Stimulated activated memory B cell treated with anti-CD40 and anti-IgM and Interleukin-4, amounts not matched to agents 10 μg/mL and 1 μg/mL and 100 μg/mL, for 72 hours (primary cell): ENCODE measurements around the gene PPM1E.
"Not testable (repeated sequence)": the region's sequence is repeated elsewhere in the genome, so short reads cannot be mapped to it uniquely, and the experiment has no call there.

ENCODE experiments used
- ATAC-seq: fragments of 150-1000 bp; cut with Tn5 transposase; 2 replicates; pipeline ENCODE4 v1.10.0; 2021
- H3K27ac Mint-ChIP-seq: one replicate; pipeline ENCODE4 v1.8.0; 2022; ENCODE audit warnings: mild to moderate bottlenecking, mixed read lengths
- H3K27me3 Mint-ChIP-seq: one replicate; pipeline ENCODE4 v1.8.0; 2022; ENCODE audit warnings: mixed read lengths
- H3K36me3 Mint-ChIP-seq: one replicate; pipeline ENCODE4 v1.8.0; 2022; ENCODE audit warnings: mixed read lengths
- H3K4me1 Mint-ChIP-seq: one replicate; pipeline ENCODE4 v1.8.0; 2022; ENCODE audit warnings: mixed read lengths
- H3K4me3 Mint-ChIP-seq: one replicate; pipeline ENCODE4 v1.8.0; 2022; ENCODE audit warnings: mild to moderate bottlenecking, moderate library complexity, mixed read lengths
- H3K9me3 Mint-ChIP-seq: one replicate; pipeline ENCODE4 v1.8.0; 2022; ENCODE audit warnings: mixed read lengths

The PPM1E gene

GRCh38 chr17:58850106-58850505, 94.5 kb downstream of the PPM1E start:
- peaks cover 27% of the 10 kb centered on the region for H3K27me3 Mint-ChIP-seq
- not testable (repeated sequence) for H3K36me3 Mint-ChIP-seq, H3K27ac Mint-ChIP-seq, H3K4me3 Mint-ChIP-seq, ATAC-seq, H3K4me1 Mint-ChIP-seq, H3K9me3 Mint-ChIP-seq

DNA sequence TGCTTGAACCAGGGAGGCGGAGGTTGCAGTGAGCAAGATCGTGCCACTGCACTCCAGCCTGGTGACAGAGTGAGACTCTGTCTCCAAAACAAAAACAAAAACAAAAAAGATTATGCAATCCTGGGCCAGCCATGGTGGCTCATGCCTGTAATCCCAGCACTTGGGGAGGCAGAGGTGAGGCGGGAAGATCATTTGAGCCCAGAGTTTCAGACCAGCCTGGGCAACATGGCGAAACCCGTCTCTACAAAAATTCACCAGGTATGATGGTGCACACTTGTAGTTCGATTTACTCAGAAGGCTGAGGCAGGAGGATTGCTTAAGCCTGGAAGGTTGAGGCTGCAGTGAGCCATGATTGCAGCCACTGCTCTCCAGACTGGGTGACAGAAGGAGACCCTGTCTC, 109.6 kb downstream of the PPM1E start:
- H3K4me3 Mint-ChIP-seq = no peak overlapping the region
- H3K4me1 Mint-ChIP-seq = no peaks in the 10 kb centered on the region
- no peak overlapping the region for H3K27ac Mint-ChIP-seq
- no peak for ATAC-seq
- no peaks in the 10 kb centered on the region for H3K9me3 Mint-ChIP-seq
- H3K36me3 Mint-ChIP-seq = no peaks in the 10 kb centered on the region
- H3K27me3 Mint-ChIP-seq = peaks cover 15% of the 10 kb centered on the region

DNA sequence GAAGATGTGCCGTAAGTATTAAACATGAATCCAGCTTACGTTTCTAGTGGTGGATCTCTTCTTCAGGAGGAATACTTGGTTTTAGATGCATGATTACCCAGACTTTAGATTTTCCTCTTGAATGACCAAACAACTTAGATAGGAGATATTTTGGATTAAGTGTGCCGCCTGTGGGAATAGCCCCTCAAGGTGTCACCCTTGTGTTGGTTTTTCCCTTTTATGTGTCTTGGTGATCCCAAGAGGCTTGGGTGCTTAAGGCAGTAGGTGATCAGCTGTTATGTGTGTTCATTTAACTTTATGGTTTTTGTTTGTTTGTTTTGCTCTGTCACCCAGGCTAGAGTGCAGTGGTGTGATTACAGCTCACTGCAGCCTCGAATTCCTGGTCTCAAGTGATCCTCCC, 115.1 kb downstream of the PPM1E start:
- Mint-ChIP-seq H3K4me1 (peaks cover 8% of the 10 kb centered on the region), H3K36me3 (no peaks in the 10 kb centered on the region), H3K27me3 (no peaks in the 10 kb centered on the region), H3K9me3 (no peaks in the 10 kb centered on the region), H3K27ac (no peak overlapping the region), H3K4me3 (no peak overlapping the region)
- no peak for ATAC-seq

- no peaks in the 10 kb centered on the region for H3K27me3 Mint-ChIP-seq
- H3K36me3 Mint-ChIP-seq = no peaks in the 10 kb centered on the region
- H3K9me3 Mint-ChIP-seq = no peaks in the 10 kb centered on the region
- H3K4me1 Mint-ChIP-seq = peaks cover 8% of the 10 kb centered on the region
- no peak overlapping the region for H3K4me3 Mint-ChIP-seq
- ATAC-seq = no peak
- no peak overlapping the region for H3K27ac Mint-ChIP-seq
These were observed 118.3 kb downstream of the PPM1E start for GRCh38 chr17:58873926-58874325.

- Mint-ChIP-seq H3K27ac (no peak overlapping the region), H3K4me1 (peaks cover 8% of the 10 kb centered on the region), H3K27me3 (no peaks in the 10 kb centered on the region), H3K9me3 (no peaks in the 10 kb centered on the region), H3K36me3 (no peaks in the 10 kb centered on the region), H3K4me3 (no peak overlapping the region)
- ATAC-seq = no peak
These were observed 119.6 kb downstream of the PPM1E start for GRCh38 chr17:58875261-58875660.

DNA sequence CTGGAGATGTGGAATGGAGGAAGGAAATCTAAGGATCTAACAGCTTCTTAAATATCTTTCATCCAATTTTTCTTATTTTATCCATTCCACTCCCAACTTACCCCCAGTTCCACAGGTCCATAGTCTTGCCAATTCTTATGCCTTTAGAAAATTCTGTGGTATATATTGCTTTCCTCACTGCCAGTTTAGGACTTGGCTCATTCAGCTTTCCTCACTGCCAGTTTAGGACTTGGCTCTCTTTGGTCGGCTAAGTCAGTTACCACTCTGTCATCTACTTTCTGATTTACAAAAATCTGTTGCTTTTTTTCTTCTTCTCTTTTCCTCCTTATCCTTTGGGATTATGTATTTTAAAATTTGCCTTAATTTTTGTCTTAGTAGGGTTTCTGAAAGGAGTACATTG, 128.5 kb downstream of the PPM1E start:
- ATAC-seq = no peak
- H3K27me3 Mint-ChIP-seq = peaks cover 33% of the 10 kb centered on the region
- no peak overlapping the region for H3K4me3 Mint-ChIP-seq
- H3K27ac Mint-ChIP-seq = no peak overlapping the region
- H3K36me3 Mint-ChIP-seq = no peaks in the 10 kb centered on the region
- no peaks in the 10 kb centered on the region for H3K4me1 Mint-ChIP-seq
- H3K9me3 Mint-ChIP-seq = no peaks in the 10 kb centered on the region

DNA sequence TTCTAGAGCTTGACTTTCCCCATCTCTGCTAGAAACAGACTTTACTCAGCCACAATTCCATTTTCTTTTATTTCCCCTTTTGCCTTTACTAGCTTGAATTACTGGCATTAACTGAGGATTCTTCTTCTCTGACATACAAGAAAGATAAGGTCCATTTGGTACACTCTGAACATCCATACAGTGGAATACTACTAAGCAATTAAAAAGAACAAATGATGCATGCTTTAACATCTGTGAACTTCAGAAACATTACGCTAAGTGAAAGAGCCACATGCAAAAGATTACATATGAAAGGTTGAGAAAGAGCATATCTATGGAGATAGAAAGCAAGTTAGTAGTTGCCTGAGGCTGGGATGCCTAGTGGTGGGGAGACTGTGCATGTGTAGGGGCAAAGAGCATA, 130.9 kb downstream of the PPM1E start:
- ATAC-seq = no peak
- Mint-ChIP-seq H3K36me3 (no peaks in the 10 kb centered on the region), H3K27ac (no peak overlapping the region), H3K9me3 (peaks cover 3% of the 10 kb centered on the region), H3K4me1 (no peaks in the 10 kb centered on the region), H3K4me3 (no peak overlapping the region), H3K27me3 (peaks cover 43% of the 10 kb centered on the region)

GRCh38 chr17:58889928-58890327, 134.3 kb downstream of the PPM1E start:
- H3K4me3 Mint-ChIP-seq = no peak overlapping the region
- H3K27ac Mint-ChIP-seq = no peak overlapping the region
- H3K9me3 Mint-ChIP-seq = peaks cover 3% of the 10 kb centered on the region
- peaks cover 33% of the 10 kb centered on the region for H3K27me3 Mint-ChIP-seq
- no peak for ATAC-seq
- H3K36me3 Mint-ChIP-seq = no peaks in the 10 kb centered on the region
- no peaks in the 10 kb centered on the region for H3K4me1 Mint-ChIP-seq

GRCh38 chr17:58899191-58899590, 143.5 kb downstream of the PPM1E start:
- Mint-ChIP-seq H3K27me3 (no peaks in the 10 kb centered on the region), H3K9me3 (no peaks in the 10 kb centered on the region), H3K36me3 (no peaks in the 10 kb centered on the region), H3K4me3 (no peak overlapping the region), H3K4me1 (no peaks in the 10 kb centered on the region), H3K27ac (no peak overlapping the region)
- ATAC-seq = no peak

GRCh38 chr17:58902322-58902721, 146.7 kb downstream of the PPM1E start:
- H3K27me3 Mint-ChIP-seq = no peaks in the 10 kb centered on the region
- no peak overlapping the region for H3K27ac Mint-ChIP-seq
- ATAC-seq = no peak
- no peak overlapping the region for H3K4me3 Mint-ChIP-seq
- H3K36me3 Mint-ChIP-seq = no peaks in the 10 kb centered on the region
- H3K9me3 Mint-ChIP-seq = peaks cover 4% of the 10 kb centered on the region
- H3K4me1 Mint-ChIP-seq = no peaks in the 10 kb centered on the region

DNA sequence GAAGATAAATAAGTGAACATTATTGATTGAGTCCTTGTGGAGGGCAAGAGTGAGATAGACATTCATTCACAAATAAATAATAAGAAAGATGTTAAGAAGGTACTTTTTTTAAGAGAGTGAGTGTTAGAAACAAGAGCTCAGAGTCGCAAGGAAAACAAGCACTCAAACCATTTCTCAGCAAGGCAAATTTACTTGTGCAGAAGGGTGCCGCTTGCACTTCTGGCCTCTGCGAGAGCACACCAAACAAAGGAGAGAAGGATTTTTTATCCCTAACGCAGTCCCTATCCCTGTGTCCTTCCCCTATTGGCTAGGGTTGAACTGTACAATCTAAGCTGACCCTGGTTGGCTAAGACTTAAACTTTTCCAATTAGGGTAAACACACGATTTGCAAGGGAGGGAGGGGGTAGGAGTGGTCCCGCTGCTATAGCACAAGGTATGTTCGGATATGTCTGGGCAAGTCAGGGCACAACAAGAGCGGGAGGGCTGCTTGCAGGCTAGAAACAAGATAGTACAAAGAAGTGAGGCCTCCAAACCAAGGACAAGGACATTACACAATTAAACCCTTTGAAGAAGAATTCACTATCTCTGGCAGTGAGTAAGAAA, 156.2 kb downstream of the PPM1E start:
- H3K4me3 Mint-ChIP-seq = no peak overlapping the region
- H3K27me3 Mint-ChIP-seq = no peaks in the 10 kb centered on the region
- peaks cover 5% of the 10 kb centered on the region for H3K9me3 Mint-ChIP-seq
- no peak for ATAC-seq
- H3K4me1 Mint-ChIP-seq = no peaks in the 10 kb centered on the region
- no peaks in the 10 kb centered on the region for H3K36me3 Mint-ChIP-seq
- no peak overlapping the region for H3K27ac Mint-ChIP-seq

GRCh38 chr17:58913552-58913951, 157.9 kb downstream of the PPM1E start:
- Mint-ChIP-seq H3K9me3 (peaks cover 5% of the 10 kb centered on the region), H3K36me3 (no peaks in the 10 kb centered on the region), H3K27me3 (no peaks in the 10 kb centered on the region), H3K4me1 (no peaks in the 10 kb centered on the region), H3K27ac (no peak overlapping the region), H3K4me3 (no peak overlapping the region)
- ATAC-seq = no peak

DNA sequence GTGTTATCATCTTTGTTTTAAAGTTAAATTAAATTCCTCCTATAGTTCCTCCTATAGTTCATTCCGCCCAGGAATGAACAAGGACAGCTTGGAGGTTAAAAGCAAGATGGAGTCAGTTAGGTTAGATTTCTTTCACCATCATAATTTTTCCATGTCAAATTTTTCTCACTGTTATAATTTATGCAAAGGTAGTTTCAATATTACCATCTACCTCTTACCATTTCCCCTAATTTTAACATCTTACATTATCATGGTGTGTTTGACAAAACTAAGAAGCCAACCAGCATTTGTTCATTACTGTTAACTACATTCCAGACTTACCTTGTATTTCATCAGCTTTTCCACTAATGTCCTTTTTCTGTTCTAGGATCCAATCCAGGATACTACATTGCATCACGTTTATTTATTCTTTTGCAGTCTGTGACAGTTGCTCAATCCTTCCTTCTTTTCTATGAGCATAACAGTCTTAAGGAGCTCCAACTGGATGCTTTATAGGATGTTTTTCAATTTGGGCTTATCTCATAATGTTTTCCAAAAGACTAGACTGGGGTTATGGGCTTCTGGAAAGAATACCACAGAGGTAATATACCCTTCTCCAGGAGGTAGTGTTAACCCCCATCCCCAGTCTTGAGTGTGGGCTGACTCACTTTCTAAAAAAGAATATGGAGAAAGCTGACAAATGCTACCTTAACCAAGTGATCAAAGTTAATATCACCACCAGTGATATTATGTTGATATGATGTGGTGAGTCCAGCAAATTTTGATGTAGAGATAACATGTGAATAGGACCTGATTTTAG, 158.5 kb downstream of the PPM1E start:
- no peak overlapping the region for H3K27ac Mint-ChIP-seq
- H3K4me1 Mint-ChIP-seq = no peaks in the 10 kb centered on the region
- peaks cover 5% of the 10 kb centered on the region for H3K9me3 Mint-ChIP-seq
- no peaks in the 10 kb centered on the region for H3K36me3 Mint-ChIP-seq
- H3K4me3 Mint-ChIP-seq = no peak overlapping the region
- ATAC-seq = no peak
- no peaks in the 10 kb centered on the region for H3K27me3 Mint-ChIP-seq

DNA sequence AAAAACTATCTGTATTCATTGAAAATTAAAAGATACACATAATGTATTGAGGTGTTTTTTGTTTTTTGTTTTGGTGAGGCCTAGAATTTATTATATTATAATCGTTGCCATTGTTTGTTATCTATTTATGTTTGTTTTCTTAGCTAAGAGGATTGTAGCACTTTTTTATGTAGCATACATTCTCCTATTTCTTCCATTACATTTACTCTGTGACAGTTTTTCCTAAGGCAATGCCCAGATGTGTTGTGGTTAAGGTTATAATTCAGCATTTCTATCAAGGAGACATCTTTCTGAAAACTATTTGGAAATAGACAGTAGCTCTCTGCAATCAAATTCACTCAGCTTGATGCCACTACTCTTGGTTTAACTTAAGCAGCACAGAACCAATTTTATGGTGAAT, 161.6 kb downstream of the PPM1E start:
- H3K36me3 Mint-ChIP-seq = no peaks in the 10 kb centered on the region
- peaks cover 13% of the 10 kb centered on the region for H3K4me1 Mint-ChIP-seq
- H3K4me3 Mint-ChIP-seq = no peak overlapping the region
- no peak for ATAC-seq
- no peaks in the 10 kb centered on the region for H3K27me3 Mint-ChIP-seq
- H3K9me3 Mint-ChIP-seq = peaks cover 1% of the 10 kb centered on the region
- H3K27ac Mint-ChIP-seq = no peak overlapping the region

GRCh38 chr17:58918072-58918471, 162.4 kb downstream of the PPM1E start:
- Mint-ChIP-seq H3K27me3 (no peaks in the 10 kb centered on the region), H3K4me1 (peaks cover 13% of the 10 kb centered on the region), H3K9me3 (no peaks in the 10 kb centered on the region), H3K4me3 (no peak overlapping the region), H3K27ac (no peak overlapping the region), H3K36me3 (no peaks in the 10 kb centered on the region)
- no peak for ATAC-seq

DNA sequence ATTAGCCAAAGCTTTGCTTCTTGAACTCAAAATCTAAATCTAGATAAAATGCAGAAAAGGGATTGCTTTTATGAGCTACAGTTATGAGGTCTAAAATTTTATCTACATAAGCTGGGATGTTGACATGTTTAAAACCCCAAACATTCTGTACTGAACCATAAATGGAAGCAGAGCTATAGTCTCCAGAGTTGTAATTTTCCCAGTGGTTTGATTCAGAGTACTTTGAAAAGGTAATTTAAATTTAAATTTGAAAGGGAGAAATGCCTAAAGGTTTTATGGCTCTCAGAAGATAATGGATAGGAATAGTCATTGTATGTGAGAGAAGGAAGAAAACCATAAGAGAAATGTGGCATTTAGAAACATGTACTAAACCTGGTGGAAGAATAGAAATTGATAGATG, 163.2 kb downstream of the PPM1E start:
- H3K4me3 Mint-ChIP-seq = no peak overlapping the region
- no peak overlapping the region for H3K27ac Mint-ChIP-seq
- H3K27me3 Mint-ChIP-seq = no peaks in the 10 kb centered on the region
- ATAC-seq = no peak
- H3K9me3 Mint-ChIP-seq = no peaks in the 10 kb centered on the region
- H3K36me3 Mint-ChIP-seq = no peaks in the 10 kb centered on the region
- peaks cover 13% of the 10 kb centered on the region for H3K4me1 Mint-ChIP-seq
